Suprapubic skin (tissue), 4 donors: ENCODE measurements around the gene EML1.

Experiments
- CTCF ChIP-seq, 2 donors: fragments of 200-600 bp in 1 of 2; fragments of 450-650 bp in 1 of 2; sonication (generic) in 1 of 2; IDR thresholded peaks; one replicate each; pipeline ENCODE4 v1.5.1; 2016 to 2019; ENCODE audit warnings: antibody characterized with exemption in 2 of 2, mild to moderate bottlenecking in 1 of 2, moderate library complexity in 1 of 2
- EP300 ChIP-seq: sonication (generic); formaldehyde crosslinking; IDR thresholded peaks from one replicate; pipeline ENCODE4 v1.6.1; 2017; ENCODE audit warnings: antibody characterized with exemption
- POLR2A ChIP-seq, 2 donors: fragments of 450-650 bp; IDR thresholded peaks; one replicate each; pipeline ENCODE4 v1.6.1; 2017; ENCODE audit warnings: antibody characterized with exemption in 2 of 2, mild to moderate bottlenecking in 2 of 2, moderate library complexity in 2 of 2
- POLR2AphosphoS5 ChIP-seq, 3 donors: sonication (generic); formaldehyde crosslinking; IDR thresholded peaks; one replicate each; pipeline ENCODE4 v1.6.1; 2017; ENCODE audit warnings: antibody characterized with exemption in 3 of 3

DNA sequence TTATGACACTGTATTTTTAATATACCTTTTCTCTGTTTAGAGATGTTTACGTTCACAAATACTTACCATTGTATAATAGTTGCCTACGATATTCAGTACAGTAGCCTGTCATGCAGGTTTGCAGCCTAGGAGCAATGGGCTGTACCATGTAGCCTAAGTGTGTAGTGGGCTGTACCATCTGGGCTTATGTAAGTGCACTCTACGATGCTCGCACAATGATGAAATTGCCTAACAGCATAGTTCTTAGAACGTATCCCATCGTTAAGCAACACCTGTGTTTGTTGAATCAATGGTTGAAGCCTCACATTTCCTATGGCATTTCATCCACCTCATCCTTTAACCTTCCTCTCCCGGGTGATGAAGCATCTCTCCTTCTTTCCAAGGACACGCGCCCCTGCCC is 12.5 kb upstream of the EML1 start:
- TF ChIP-seq POLR2AphosphoS5 (IDR thresholded peaks at IDR 0.05) (no peak), EP300 (no peak), CTCF (IDR thresholded peaks at IDR 0.05) (no peak), POLR2A (IDR thresholded peaks at IDR 0.05) (no peak)
